GOT3 (cell line): ENCODE measurements around the gene CHST3.

Experiments used
- DNase-seq: peaks from one replicate; lab custom pipeline; 2025; ENCODE audit warnings: mixed read lengths; lab: John Stamatoyannopoulos, UW

The CHST3 gene

GRCh38 chr10:72010234-72010973, 46.2 kb downstream of the CHST3 start:
- DNase-seq: no peak

GRCh38 chr10:72011016-72011415, 46.8 kb downstream of the CHST3 start:
- no peak for DNase-seq

DNA sequence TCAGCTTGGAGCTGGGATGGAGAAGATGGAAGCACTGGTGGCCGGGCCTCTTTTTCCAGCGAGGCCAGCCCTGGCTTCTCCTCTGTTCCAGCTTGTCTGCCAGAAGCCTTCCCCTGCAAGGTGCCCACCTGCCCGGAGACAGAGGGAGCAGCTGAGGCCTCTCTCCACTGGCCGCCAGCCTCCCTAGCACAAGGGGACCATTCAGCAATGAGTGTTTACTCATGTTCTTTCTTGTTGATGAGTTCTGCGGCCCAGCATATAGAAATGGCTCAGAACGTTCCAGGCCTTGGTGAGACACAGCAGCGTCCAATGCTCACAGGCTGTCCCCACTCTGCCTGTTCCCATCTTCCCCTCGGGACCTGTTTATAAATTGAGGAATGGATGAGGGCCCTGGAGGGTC, 47.3 kb downstream of the CHST3 start:
- DNase-seq: no peak

DNA sequence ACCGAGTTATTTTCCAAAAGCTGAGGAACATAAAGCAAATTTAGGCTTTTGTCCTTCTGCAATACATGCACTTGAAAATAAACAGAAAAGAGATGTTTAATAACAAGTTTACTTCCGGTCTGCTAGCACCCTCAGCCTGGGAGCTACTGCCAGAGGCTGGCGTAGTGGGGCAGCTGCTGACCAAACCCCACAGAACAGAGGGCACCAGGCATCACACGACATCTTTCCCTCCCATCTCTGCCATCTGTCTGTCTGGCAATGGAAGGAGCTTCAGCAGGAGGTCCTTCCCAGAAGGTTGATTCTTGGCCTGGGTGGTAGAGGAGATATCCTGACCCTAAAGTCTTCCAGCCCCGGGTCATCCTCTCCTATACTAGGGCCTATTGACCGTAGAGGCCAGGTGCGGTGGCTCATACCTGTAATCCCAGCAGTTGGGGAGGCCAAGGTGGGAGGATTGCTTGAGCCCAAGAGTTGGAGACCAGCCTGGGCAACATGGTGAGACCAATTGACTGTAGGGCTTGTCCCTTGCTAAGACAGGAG, 47.8 kb downstream of the CHST3 start:
- DNase-seq: no peak

DNA sequence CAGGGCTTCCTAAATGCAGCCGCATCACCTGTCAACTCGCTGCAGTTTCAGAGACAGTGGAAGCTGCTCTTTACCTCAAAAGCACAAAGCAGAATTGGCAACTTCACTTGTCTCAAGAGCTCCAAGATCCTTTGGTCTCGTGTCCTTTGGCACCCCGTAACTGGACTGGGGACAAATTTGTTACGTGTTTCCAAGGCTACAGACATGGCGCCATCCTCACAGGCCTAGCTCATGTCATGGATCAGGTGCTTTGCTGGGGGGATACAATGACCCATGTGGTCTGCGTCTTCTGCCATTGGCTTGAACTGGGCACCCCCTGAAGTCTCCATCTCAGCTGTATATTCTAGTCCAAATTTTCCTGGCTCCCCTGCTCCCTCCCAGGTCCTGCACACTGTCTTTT, 48.6 kb downstream of the CHST3 start:
- DNase-seq: no peak

GRCh38 chr10:72013202-72013945, 49.2 kb downstream of the CHST3 start:
- DNase-seq: no peak

GRCh38 chr10:72014197-72014596, 50.0 kb downstream of the CHST3 start:
- DNase-seq: no peak

GRCh38 chr10:72014785-72015480, 50.7 kb downstream of the CHST3 start:
- no peak for DNase-seq

DNA sequence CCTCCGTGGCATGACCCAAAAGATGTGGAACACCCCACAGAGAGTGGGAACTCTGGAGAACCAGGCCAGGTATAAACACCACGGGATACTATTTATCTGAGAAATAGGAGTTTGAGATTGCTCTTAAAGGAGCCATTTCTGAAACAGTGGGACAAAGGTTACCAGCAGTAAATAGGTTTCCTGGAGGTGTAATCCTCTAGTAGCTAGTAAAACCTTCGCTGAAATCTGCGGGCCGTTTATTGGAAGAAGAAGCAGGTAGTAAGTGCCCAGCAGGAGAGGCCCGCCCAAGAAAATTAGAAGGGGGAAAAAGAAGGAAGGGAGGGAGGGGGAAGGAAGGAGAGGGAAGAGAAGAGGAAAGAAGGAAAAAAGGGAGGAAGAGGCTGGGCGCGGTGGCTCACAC, 51.6 kb downstream of the CHST3 start:
- DNase-seq: no peak

DNA sequence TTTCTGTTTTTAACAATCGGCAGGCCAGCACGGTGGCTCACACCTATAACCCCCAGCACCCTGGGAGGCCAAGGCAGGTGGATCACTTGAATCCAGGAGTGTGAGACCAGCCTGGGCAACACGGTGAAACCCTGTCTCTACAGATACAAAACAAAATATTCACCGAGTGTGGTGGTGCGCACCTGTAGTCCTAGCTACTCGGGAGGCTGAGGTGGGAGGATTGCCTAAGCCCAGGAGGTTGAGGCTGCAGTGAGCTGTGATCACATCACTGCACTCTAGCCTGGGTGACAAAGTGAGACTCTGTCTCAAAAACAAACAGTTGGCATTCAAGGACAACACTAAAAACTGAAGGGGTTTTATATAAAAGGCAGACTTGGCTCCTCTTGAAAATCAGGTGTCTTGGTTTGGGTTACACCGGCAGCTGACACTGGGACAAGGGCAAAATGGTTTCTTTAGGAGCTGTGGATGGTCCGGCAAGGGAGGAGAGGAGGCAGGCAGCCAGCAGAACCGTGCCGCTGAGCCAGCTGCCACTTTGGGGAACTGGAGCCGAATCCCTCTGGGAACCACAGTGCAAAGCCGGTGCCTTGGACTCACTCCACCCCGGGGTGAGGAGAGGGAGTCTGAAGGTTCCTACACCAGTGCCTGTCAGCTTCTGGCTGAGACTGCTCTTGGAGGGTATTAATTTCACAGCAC, 52.6 kb downstream of the CHST3 start:
- DNase-seq: no peak

GRCh38 chr10:72019085-72019876, 55.1 kb downstream of the CHST3 start:
- DNase-seq: no peak

GRCh38 chr10:72020914-72021809, 57.0 kb downstream of the CHST3 start:
- no peak for DNase-seq

DNA sequence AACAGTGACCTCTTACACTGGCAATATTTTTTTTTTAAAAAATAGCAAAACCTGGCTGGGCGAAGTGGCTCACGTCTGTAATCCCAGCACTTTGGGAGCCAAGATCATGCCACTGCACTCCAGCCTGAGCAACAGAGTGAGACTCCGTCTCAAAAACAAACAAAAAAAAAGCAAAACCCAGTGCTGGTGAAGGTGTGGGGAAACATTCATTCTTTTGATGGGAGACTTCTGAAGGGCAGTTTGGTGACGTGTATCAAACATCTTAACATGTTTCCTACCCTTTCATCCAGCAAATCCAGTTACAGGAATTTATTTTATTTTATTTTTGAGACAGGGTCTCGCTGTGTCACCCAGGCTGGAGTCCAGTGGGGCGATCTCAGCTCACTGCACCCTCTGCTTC, 58.0 kb downstream of the CHST3 start:
- DNase-seq: no peak

- DNase-seq: no peak
These were observed 60.4 kb downstream of the CHST3 start for GRCh38 chr10:72024596-72024995.

GRCh38 chr10:72025400-72025799, 61.2 kb downstream of the CHST3 start:
- DNase-seq: no peak

DNA sequence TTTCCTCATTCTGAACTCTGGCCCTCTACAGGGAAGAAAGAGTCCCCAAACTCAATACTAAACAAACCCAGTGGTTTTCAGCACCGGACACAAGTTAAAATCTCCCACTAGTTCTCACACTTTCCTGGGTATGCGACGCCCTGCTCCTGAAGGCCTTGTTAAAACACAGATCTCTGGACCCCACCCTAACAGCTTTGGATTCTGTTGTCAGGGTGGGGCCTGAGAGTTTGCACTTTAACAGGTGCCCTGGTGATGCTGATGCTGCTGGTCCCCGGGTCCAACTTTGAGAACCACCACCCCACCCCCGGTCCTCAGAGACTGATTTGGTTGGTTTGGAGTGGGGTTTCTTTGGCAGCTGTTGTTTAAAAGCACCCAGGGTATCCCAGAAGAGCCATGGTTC, 61.6 kb downstream of the CHST3 start:
- DNase-seq: no peak

GRCh38 chr10:72026278-72027111, 62.3 kb downstream of the CHST3 start:
- DNase-seq: no peak

DNA sequence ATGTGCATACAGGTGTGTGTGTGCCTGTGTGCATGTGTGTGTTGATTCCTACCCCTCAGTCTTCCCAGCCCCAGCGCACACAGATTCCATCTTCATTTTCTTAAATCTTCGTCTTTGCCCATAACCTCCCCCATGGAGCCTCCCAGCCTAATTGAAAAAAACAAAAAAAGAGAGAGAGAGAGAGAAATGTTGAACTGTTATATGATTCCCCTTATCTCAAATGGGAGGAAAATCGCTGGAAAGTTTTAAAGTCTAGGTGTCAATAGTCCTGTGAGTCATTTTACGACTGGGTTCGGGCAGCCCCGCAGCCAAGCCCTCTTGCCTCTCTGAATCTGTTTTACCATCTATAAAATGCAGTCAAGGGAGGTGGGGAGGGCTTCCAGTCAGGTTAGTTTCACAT, 63.3 kb downstream of the CHST3 start:
- no peak for DNase-seq

DNA sequence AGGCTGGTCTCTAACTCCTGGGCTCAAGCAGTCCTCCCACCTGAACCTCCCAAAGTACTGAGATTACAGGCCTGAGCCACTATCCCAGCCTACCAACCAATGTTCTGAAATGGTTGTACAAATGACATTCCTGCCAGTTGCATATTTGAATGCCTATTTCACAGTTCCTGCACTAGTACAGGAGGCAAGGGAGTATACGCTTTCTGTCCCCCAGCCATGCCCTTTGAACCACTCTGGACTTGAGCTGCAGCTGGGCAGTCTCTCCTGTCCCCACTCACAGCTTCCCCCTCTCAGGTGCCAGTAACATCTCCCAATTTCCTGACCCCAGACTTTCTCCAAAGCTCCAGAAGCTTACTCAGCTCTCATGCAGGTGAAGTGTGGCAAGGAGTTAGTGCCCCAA, 65.2 kb downstream of the CHST3 start:
- DNase-seq: no peak
